A673 (cell line): Measurements from ENCODE around the gene SYTL5. TPM values are rescaled to one million over a fixed set of nuclear protein-coding genes. Genes with fewer than 3 reads are reported as not detected.

Source experiments
- BruUV-seq: library from RNA; stranded (reverse); fragments of 400-500 nt; replicated peaks from 2 replicates; lab custom pipeline; 2021; lab: Mats Ljungman, UMichigan
- CTCF ChIA-PET: fragments of 300-600 bp; sonication (Branson Sonifier 250); formaldehyde crosslinking; loops from one replicate; lab custom pipeline; 2022; ENCODE audit warnings: antibody characterized with exemption; lab: Charles Lee
- POLR2A ChIA-PET: fragments of 300-600 bp; sonication (Branson Sonifier 250); formaldehyde crosslinking; loops from one replicate; lab custom pipeline; 2022; ENCODE audit warnings: antibody characterized with exemption; ENCODE audit not compliant: low non-redundant PET; lab: Charles Lee
- DNase-seq: peaks from one replicate; pipeline ENCODE4 v3.0.0-alpha.2; 2015; ENCODE audit warnings: low spot score
- H3K27ac ChIP-seq: fragments of 200-600 bp; sonication (generic); 2 replicates; pipeline ENCODE4 v1.5.1; 2016; ENCODE audit warnings: mixed run types, low read depth, mild to moderate bottlenecking, mixed read lengths, antibody characterized with exemption, low read length; ENCODE audit not compliant: poor library complexity, severe bottlenecking
- H3K27me3 ChIP-seq: fragments of 200-600 bp; sonication (generic); replicated peaks from 2 replicates; pipeline ENCODE4 v1.6.1; 2017; ENCODE audit warnings: mixed run types, low read depth, mild to moderate bottlenecking, mixed read lengths, antibody characterized with exemption, low read length; ENCODE audit not compliant: insufficient read depth, poor library complexity
- H3K36me3 ChIP-seq: fragments of 200-600 bp; sonication (generic); 2 replicates; pipeline ENCODE4 v1.6.1; 2016; ENCODE audit warnings: mixed run types, mild to moderate bottlenecking, mixed read lengths, antibody characterized with exemption, low read length; ENCODE audit not compliant: insufficient read depth, poor library complexity, severe bottlenecking
- H3K4me1 ChIP-seq: fragments of 200-600 bp; sonication (generic); 2 replicates; pipeline ENCODE4 v1.6.1; 2017; ENCODE audit warnings: mixed run types, mild to moderate bottlenecking, mixed read lengths, antibody characterized with exemption, low read length; ENCODE audit not compliant: insufficient read depth, poor library complexity, severe bottlenecking
- H3K4me3 ChIP-seq: fragments of 200-600 bp; sonication (generic); 2 replicates; pipeline ENCODE4 v1.5.1; 2016; ENCODE audit warnings: low read depth, mixed run types, mild to moderate bottlenecking, mixed read lengths, low read length; ENCODE audit not compliant: poor library complexity, severe bottlenecking
- H3K9me3 ChIP-seq: fragments of 200-600 bp; sonication (generic); 2 replicates; pipeline ENCODE4 v1.6.1; 2016; ENCODE audit warnings: mixed run types, low read depth, mild to moderate bottlenecking, mixed read lengths, antibody characterized with exemption, low read length; ENCODE audit not compliant: poor library complexity, severe bottlenecking
- EZH2 ChIP-seq: fragments of 200-600 bp; sonication (generic); IDR thresholded peaks from 2 replicates; pipeline ENCODE4 v1.6.1; 2017; ENCODE audit warnings: borderline replicate concordance, low read depth, mild to moderate bottlenecking, mixed read lengths, antibody characterized with exemption, low read length; ENCODE audit not compliant: poor library complexity, severe bottlenecking
- intact Hi-C: fragments of 100-400 bp; cut with micrococcal nuclease; formaldehyde crosslinking; loops from one replicate; pipeline ENCODE4 v1.10.0; 2022; ENCODE audit not compliant: unreplicated experiment
- total RNA-seq: library from RNA; stranded (reverse); gene quantifications from 2 replicates; pipeline ENCODE4 v1.2.3, GENCODE V29; 2021
- TF ChIP-seq, protein P1 (sequence below): fragments of 300-800, 200-600 bp; sonication (generic); conservative IDR thresholded peaks from 2 replicates; pipeline ENCODE4 v1.5.1; 2017; ENCODE audit warnings: low read depth, mild to moderate bottlenecking, antibody characterized with exemption, low read length, moderate library complexity, mixed read lengths

Gene SYTL5
- total RNA-seq, 1 experiment from 2014 or later: 17.9 TPM

DNA sequence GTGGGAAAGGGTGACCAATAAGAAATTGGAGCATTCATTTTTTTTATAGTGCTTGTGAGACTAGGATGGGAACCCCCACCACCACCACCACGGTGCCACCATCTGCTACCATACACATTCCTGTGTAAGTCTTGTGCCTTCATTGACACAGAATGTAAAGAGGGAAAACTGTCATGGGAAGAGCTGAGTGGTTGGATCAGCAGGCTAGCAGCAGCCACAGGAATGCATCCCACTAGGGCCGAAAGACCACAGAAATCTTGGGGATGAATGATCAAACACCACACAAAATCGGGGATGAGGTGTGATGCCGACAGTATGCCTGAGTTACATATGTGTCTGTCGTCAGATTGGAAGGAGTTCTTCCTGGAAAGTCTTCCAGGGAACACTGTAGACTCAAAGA is 145.1 kb downstream of the SYTL5 start:
- no peaks in the 10 kb centered on the region for H3K4me1 ChIP-seq
- intact Hi-C loops: no loop called here
- TF ChIP-seq EZH2: no peak
- TF ChIP-seq, protein P1, sequence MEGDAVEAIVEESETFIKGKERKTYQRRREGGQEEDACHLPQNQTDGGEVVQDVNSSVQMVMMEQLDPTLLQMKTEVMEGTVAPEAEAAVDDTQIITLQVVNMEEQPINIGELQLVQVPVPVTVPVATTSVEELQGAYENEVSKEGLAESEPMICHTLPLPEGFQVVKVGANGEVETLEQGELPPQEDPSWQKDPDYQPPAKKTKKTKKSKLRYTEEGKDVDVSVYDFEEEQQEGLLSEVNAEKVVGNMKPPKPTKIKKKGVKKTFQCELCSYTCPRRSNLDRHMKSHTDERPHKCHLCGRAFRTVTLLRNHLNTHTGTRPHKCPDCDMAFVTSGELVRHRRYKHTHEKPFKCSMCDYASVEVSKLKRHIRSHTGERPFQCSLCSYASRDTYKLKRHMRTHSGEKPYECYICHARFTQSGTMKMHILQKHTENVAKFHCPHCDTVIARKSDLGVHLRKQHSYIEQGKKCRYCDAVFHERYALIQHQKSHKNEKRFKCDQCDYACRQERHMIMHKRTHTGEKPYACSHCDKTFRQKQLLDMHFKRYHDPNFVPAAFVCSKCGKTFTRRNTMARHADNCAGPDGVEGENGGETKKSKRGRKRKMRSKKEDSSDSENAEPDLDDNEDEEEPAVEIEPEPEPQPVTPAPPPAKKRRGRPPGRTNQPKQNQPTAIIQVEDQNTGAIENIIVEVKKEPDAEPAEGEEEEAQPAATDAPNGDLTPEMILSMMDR: no peak
- no peak overlapping the region for H3K27ac ChIP-seq
- BruUV-seq: no TSS peak
- no peaks in the 10 kb centered on the region for H3K9me3 ChIP-seq
- POLR2A ChIA-PET: no interaction called here
- peaks cover 3% of the 10 kb centered on the region for H3K27me3 ChIP-seq
- H3K4me3 ChIP-seq: no peak overlapping the region
- CTCF ChIA-PET: interaction anchor here (0.5 to 1.1 kb wide), 2 partner anchors 15 to 48 kb away, joined by 3 to 5 read pairs; no protein-coding TSS in a partner anchor
- H3K36me3 ChIP-seq: no peaks in the 10 kb centered on the region
- no peak for DNase-seq

GRCh38 chrX:38154340-38154739 is 148.0 kb downstream of the SYTL5 start:
- CTCF ChIA-PET: no interaction called here
- no TSS peak for BruUV-seq
- Histone ChIP-seq H3K4me1 (no peaks in the 10 kb centered on the region), H3K27me3 (peaks cover 3% of the 10 kb centered on the region), H3K36me3 (no peaks in the 10 kb centered on the region), H3K27ac (no peak overlapping the region), H3K9me3 (no peaks in the 10 kb centered on the region), H3K4me3 (no peak overlapping the region)
- no peak for DNase-seq
- intact Hi-C loops: no loop called here
- POLR2A ChIA-PET: no interaction called here
- no peak for TF ChIP-seq EZH2
- TF ChIP-seq, protein P1: no peak

- H3K4me1 ChIP-seq: no peaks in the 10 kb centered on the region
- POLR2A ChIA-PET: no interaction called here
- H3K4me3 ChIP-seq: no peak overlapping the region
- no TSS peak for BruUV-seq
- intact Hi-C loops: no loop called here
- CTCF ChIA-PET: no interaction called here
- no peak for DNase-seq
- H3K27ac ChIP-seq: no peak overlapping the region
- peaks cover 3% of the 10 kb centered on the region for H3K27me3 ChIP-seq
- no peak for TF ChIP-seq EZH2
- TF ChIP-seq, protein P1: no peak
- H3K9me3 ChIP-seq: no peaks in the 10 kb centered on the region
- H3K36me3 ChIP-seq: no peaks in the 10 kb centered on the region
Measured at GRCh38 chrX:38154818-38155217, 148.5 kb downstream of the SYTL5 start.
